Fibroblast of peridontal ligament (primary cell): ENCODE measurements around the gene PACSIN2.
"Not testable (repeated sequence)": the region's sequence is repeated elsewhere in the genome, so short reads cannot be mapped to it uniquely, and the experiment has no call there.

Experiments
- DNase-seq: peaks from one replicate; pipeline ENCODE4 v3.0.0-alpha.2; 2010; ENCODE audit errors: extremely low read depth

Gene PACSIN2

DNA sequence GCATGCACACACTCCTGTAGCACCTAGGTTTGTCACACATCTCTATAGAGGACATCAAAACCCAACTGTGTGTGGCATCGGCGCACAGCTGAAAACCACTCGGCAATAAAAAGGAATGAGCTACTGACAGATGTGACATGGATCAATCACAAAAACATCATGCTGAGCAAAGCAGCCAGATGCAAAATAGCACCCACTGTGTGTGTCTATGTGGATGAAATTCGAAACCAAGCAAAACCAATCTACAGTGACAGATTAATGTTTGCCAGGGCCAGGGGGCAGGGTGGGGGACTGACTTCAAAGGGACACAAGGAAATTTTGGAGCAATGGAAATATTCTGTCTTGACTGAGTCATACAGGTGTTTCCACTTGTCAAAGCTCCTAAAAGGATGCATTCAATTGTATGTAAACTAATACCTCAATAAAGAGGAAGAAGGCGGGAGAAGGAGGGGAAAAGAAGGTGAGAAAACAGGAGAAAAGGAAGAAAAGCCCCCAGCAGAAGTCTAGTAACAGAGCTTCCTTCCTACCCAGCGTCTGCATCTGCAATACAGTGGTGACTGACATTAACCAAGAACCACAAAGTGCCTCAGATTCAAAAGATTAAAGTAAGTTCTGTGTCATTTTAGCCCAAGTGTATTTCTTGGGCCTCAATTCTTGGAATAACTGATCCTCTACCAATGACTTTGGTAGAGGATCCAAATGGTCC is 49.8 kb downstream of the PACSIN2 start:
- DNase-seq: no peak

DNA sequence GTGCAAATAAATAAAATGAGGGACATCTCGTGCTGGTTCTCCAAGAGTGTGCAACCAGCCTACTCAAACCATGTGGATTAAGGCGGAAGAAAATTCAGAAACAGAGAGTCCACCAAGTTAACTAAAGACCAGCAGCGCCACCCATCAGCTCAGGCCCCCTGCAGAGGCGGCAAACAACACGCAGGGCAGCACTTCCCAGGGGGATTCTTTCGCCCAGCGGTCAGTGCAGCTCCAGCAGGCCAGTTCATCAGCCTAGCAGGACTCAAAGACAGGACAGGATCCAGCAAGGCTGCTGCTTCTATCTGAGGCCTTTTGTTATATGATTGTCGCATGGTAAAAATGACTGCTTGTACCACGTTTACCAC is 51.7 kb downstream of the PACSIN2 start:
- no peak for DNase-seq

DNA sequence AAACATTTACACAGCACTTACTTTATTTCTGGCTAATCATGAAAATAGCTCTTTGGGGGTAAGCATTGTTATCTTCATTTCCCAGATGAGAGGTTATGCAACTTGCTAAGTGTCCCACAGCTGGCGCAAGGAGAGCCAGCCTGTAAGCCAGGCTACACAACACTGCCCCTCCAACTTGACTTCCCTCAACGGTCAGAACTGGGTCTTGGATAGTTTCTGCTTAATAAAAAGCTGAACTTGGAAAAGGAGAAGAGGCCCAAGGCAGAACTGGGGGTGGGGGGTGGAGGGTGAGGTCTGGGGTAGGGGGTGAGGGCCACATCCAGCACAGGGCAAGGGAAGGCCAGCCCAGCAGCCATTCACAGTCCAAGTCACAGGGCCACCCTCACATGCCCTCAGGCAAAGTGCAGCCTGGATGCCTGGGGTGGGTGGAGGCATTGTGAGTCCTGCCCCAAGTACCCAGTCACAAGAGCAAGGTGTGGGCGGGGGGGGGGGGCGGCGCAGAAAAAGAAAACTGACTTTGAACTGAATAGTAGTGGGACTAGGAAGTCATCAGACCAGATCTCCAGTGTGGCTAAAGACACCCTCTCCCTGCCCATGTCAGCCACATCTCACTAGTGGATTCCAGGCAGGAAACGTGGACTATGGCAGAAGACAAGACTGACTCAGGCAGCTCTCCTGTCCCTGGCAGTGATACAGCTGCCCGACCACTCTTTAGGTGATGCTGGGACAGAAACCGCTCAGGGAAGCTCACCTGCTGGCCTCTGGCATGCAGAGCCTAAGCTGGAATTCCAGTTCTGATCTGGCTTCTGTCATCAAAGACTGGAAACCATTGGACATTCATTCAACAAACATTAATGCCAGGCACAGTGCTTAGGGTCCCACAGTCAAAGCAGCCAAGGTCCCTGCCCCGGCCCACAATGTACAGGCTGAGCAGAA is 52.4 kb downstream of the PACSIN2 start:
- peak; percentile 29 for DNase-seq

DNA sequence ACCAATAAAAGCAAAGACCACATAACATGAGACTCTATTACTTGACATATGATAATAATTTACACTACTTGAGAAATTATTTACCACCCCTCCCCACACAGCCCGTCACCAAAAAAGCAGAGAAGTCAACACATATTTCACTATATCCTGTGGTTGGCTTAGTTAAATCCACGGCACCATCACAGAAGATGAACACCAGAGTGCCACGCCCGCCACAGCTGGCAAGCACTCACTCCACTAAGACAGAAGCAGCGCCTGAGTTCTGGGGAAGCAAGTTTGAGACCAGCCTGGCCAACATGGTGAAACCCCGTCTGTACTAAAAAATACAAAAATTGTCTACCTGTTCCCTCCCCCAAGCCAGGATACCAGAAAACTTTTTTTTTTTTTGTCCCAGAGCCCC is 53.1 kb downstream of the PACSIN2 start:
- DNase-seq: no peak

DNA sequence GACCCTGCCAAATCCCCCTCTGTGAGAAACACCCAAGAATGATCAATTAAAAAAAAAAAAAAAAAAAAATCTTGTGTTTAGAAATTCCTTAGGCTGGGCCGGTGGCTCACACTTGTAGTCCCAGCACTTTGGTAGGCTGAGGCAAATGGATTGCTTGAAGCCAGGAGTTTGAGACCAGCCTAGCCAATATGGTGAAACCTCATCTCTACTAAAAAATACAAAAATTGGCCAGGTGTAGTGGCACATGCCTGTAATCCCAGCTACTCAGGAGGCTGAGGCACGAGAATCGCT is 53.6 kb downstream of the PACSIN2 start:
- not testable (repeated sequence) for DNase-seq

DNA sequence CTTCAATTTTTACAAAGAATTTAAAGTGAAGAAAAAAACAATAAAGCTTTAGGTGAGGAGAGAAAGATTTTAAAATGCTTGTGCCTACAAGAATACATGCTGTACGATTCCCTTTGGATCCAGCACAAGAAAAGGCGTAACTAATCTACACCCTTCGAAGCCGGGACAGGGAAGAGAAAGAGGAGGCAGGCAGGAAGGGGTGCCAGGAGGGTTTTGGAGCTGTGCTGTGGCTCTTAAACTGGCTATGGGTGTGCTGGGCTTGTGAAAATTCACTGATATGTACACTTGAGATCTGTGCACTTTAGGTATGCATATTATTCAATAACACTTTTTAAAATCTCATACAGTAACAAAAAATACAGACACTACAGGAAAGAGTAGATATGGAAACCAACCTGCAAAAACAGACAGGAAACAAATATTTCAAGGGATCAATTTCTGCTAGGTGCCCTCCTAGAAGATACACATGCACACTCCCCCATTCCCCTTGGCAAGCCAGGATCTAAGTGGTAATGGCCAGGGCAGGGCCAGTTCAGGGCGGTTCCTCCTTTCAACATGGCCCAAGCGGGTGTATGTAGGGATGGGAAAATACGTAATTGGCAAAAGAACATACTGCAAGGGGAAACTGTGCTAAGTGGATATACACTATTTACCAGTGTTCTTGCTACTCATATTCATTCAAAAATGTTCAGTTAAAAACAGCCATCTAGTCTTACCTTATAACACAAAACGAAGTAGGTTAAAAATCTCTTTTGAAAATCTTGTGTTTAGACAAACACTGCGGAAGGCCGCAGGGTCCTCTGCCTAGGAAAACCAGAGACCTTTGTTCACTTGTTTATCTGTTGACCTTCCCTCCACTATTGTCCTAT is 54.2 kb downstream of the PACSIN2 start:
- DNase-seq: no peak

DNA sequence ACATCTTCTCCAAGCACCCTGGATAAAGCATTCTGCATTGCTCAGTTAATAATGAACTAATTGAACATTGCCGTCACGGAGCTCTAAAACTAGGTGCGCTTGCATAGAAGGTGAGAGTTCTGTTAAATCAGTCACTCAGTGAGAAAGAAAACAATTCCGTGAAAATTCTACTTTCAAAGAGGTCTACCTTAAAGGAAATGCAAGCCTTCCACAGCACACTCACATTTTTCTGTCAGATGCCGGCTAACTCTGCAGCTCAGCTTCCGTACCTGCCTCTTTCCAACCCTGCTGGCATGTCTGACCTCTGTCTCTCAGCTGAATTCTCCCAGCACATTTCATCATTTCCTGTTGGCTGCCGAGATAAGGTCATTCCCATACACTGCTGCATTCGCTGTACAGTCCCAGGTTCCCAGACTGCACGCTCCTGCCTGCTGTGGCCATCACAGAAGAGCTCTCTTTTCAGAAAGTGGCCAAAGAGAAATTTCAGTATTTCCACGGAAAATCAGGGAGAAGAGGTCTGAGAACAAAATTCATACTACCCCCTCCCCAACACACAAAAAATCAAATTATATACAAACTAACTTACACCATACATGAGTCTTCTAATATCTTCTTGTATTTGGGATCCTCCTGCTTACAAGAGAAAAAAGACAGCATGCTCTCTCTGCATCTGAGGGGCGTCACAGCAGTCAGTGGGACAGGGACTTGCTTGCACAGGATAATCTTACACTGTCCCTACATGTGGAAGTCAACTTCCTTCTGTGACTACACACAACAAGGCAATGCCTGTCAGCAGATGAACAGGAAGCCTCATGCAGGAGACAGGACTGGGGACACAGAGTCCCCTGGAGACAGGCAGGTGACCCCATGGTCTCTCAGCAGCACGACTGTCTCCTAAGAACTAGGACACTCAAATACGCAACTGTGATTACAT is 55.1 kb downstream of the PACSIN2 start:
- peak; percentile 66 for DNase-seq

DNA sequence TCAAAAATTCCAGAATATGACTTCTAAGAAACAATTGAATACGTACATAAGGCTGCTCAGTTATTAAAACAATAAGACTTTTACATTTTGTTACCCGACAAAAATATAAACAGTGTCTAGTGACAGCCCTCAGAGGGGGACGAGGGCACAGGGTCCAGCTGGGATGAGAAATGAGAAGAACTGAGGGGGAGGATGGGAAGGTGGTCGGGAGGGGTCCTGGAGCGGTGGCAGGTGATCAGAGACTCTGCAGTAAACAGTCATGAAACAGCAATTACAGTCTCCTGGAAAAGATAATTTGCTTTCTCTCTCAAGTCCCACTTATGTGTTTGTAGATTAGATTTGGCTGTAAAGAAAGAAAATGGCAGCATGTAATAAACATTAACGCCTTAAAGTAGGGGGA is 56.0 kb downstream of the PACSIN2 start:
- no peak for DNase-seq

DNA sequence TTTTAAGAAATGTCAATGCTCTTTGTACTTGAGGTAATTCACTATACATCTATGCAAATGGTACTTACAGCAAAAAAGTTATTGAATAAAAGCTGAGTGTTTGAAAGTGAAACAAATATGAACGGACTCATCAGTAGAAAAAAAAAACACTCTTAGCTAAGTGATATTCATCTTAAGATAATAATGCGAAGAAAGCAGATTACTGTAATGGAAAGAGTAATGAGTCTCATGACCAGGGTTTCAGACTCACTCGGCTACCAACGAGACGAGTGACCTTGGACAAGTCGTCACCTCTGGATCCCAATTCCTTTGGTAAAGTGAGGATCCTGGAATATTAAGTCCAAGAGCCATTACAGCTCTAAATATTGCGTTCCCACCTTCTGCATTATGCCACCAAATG is 57.0 kb downstream of the PACSIN2 start:
- no peak for DNase-seq

DNA sequence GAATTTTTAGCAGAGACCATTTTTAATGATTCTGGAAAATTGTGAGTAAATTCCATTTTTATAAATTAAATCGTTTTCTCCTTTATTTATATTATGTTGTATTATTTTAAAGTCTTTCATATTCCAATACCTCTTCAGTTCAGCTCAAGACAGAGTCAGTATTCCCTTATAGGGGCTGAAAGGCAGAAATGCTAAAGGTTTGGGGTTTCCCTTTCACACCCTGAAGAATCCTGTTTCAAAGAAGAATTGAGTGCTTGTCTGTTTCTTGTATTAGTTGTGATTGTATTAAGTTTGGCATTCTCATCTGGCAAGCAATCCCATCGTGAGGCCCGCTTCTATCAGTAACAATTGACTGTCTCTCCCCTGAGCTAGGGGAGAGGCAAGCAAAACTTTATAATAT is 57.4 kb downstream of the PACSIN2 start:
- no peak for DNase-seq

DNA sequence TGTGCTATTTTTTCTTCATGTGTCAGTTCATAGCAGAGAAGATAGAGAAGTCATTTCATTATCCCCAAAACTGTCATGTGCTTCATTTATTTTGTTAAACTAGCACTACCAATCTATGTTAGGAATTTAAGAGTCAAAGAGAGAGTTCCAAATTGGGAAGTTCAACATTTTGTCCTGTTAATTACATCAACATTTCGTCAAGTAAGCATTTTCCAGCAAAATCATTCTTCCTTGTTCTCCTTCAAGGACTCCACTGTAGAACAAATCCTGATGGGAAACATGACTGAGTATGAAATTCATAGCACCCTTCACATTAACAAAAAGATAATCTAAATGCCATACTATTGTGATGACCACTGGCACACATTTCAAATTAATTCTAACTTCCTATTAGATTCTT is 59.1 kb downstream of the PACSIN2 start:
- no peak for DNase-seq

DNA sequence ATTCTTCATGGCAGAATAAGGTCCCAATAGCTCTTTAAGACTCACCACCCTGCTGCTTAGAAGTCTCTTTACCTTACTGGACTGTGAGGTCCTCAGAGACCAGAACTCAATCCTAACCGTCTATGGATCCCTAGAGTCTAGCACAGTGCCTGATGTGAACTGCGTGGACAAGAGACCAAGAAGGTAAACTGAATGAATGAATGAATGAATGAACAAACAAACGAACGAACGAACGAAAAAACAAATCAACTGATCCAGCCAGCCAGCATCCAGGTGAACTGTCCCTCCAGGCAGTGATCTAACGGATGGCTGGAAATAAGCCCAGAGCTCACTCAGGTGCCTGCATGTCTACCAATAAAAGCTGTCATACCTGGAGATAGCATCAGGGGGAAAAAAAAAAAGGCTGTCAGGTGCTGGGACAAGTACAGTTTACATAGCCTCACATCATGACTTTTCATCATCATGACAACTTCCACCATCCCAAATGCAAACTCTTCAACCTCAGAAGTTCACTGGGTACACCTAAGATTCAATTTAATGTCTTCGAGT is 59.8 kb downstream of the PACSIN2 start:
- no peak for DNase-seq

DNA sequence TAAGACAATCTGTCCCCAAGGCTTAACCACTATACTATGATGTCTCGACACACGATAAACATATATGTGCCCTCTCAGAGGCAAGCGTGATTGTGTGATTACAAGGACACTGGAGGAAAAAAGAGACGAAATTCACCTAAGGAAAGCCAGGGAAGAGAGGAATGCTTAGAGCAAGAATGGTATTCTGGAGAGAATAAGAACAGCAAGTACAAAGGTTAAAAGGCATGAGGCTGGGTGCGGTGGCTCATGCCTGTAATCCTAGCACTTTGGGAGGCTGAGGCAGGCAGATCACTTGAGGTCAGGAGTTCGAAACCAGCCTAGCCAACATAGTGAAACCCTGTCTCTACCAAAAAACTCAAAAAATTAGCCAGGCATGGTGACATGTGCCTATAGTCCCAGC is 61.2 kb downstream of the PACSIN2 start:
- not testable (repeated sequence) for DNase-seq

DNA sequence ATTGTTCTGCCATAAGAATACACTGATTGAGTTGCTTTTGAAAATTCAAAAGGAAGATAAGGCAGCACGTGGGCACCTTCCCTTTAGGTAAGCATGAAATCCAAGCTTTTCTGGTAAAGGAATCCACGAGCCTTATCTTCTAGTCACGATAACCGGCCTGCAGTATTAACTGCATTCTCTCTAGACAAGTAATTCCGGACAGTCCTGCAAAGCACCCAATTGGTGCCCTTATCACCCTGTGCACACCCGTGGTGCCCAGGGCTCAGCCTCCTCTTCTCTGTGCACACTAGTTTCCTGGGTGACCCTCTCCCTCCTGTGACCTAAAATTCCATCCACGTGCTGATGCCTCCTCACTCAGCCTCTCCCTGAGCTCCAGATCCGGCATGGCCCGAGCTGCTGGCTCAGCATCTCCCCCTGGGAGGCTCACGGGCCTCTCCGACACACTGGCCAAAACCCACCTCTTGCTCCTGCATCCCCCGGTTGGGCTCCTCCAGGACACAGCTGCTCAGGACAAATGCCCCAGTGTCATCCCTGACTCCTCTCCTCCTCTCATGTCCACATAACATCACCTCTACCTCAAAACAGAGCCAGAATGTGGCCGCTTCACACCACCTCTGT is 63.7 kb downstream of the PACSIN2 start:
- no peak for DNase-seq

DNA sequence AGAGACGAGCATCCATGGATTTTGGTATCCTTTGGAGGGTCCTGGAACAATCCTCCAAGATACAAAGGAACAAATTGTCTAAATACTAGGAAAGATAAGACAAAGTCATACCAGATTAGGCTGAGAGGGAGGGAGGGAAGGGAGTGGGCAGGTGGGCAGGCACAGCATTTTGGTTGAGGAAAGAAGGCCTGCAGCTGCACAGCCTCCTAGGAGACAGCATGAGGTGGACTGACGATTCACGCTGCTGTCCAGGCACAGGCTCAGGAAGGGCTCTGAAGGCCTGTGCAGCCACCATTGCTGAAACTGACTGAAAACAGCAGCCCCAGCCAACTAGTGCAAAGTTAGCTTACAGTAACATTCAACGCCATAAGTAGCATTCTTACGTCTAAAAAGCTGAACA is 64.7 kb downstream of the PACSIN2 start:
- no peak for DNase-seq

DNA sequence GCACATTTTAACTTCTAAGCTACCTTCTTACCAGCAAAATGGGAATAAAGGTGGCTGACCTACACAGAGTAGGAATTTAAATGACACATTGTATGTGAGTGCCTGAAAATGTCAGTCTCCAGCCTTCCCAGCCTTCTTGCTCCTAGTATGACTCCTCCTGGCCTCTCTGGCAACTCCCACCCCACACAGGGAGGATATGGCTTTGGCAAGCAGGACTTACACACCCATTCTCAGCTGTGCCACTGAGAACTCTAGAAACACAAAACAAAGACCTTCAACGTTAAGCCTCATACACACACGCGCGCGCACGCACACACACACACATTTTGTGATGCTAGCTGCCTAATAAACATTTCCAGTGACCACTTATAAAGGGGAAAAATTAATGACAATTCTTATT is 65.8 kb downstream of the PACSIN2 start:
- DNase-seq: peak; percentile 62

DNA sequence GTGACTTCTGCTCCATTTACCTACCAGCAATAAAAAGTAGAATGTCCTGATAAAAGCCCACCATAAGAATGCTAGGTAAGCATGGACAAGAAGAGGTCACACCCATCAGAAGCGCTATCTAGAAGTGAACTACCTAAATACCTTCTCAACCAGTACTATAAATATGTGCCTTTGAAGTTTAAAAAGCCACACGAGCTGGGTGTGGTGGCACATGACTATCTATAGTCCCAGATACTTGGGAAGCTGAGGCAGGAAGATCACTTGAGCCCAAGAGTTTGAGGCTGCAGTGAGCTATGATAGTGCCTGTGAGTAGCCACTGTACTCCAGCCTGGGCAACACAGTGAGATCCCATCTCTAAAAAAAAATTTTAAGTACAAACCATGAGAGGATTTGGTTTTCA is 66.7 kb downstream of the PACSIN2 start:
- DNase-seq: no peak

DNA sequence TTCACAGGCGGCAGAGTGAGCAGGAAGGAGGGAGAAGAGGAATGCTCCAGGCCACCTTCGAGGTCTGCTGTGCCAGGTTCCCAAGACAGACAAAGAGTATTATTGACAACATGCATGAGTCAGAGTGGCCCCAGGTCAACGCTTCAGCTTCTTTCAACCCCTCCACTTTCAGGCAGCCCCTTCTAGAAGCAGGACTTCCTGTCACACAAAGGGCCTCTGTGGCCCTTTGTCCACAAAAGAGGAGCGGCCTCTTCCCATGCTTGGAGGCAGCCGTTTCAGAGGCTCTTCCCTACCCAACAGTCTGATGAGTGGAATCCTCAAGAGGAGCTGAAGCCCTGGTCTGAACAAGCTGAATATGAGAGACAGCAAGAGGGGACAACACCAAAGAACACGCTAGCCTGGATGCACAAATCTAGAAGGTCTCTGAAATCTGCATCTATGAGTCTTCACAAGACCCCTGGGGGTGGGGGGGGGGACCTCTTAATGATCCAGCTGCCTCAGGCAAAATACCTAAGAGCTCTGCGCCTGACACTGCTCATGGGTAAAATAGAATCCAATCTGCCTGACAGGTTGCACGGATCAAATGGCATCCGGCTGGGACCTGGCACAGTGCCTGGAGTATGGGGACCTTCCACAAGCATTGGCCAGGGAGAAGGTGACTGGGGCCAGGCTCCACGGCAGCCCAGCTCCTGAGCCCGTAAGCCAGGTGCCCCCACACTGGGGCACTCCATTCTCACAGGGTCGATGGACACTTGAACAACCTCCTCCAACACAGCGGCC is 67.5 kb downstream of the PACSIN2 start:
- DNase-seq: no peak

DNA sequence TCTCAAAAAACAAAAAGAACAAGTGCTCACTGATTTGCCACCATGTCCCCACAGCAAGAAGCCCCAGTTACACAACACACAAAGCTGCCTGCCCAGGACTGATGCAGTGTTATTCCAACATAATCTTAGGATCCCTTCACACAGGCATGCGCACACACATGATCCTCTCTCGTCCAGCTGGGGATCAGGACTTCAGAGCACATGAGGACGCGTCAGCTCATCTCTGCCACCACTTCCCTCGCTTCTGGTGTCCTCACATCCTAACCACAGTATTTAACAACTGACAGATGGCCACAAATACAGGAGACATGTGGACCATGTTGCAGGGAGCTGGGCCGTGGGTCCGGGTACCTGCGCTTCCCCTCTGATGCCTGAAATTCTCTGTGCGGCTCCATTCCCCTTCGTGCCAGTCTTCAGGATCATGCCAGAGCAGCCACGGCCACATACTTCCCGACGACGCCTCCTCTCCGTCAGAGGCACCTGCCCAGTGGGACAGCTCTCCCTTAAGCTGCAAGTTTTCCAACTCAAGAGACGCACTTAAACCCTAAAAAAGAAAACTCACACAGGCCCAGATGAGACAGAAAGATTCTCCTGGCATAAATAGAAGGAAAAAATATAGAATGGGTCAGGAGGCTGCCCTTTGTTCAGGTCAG is 68.3 kb downstream of the PACSIN2 start:
- no peak for DNase-seq
